HG03469 (cell line): ENCODE measurements around the gene S1PR4.
"Not testable (repeated sequence)": the region's sequence is repeated elsewhere in the genome, so short reads cannot be mapped to it uniquely, and the experiment has no call there.

Experiments used
- ATAC-seq: cut with Tn5 transposase; IDR thresholded peaks from one replicate; pipeline ENCODE4 v1.9.1; 2021; ENCODE audit warnings: mild to moderate bottlenecking, moderate library complexity, moderate number of reproducible peaks; ENCODE audit not compliant: unreplicated experiment

The S1PR4 gene

DNA sequence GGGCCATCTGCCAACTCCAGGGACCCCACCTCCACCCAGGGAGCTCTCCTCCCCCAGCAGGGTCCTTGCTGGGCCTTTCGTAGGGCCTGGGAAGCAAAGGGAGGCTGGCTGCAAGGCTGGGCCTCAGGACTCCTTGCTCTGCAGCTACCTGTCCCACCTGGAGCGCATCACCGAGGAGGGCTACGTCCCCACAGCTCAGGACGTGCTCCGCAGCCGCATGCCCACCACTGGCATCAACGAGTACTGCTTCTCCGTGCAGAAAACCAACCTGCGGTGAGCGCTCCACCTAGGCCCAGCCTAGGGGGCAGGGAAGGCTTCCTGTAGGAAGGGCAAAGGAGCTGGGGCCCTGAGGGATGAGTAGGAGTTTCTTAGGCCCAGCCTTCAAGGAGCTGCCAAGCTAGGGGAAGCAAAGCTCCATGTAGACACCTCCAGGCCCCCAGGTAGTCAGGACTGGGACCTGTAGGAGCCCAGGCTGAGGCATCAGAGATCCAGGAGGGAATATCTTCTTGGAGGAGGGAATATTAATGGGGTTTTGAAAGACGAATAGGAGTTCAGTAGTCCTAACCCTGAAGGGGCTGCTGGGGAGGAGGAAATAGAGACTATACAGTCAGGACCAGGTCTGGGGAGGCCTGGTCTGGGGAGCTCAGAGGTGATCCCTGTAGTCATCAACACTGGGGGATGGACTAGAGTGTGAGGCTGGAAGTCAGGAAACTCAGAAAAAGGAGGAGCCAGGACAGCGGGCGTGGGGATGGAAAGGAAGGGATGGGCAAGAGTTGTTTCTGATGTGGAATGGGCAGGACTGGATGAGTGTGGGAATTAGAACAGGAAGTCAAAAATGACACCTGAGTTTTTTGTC lies 26.8 kb upstream of the S1PR4 start:
- ATAC-seq: no peak

DNA sequence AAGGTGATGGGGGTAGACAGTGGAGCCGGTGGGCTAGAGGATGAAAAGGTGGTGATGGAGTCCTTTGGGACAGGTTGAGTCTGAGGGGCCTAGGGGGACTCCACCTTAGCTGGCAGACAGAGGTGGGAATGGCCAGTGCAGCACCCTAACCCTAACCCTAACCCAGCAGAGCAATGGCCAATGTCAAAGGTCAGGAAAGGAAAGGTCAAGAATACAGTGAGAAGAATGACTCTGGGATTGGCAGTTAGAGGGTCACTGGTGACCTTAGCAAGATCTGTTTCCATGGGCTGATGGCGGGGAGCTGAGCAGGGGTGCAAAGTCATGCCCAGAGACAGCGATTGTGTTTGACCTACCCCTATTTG lies 26.2 kb upstream of the S1PR4 start:
- no peak for ATAC-seq

GRCh38 chr19:3153286-3154230 lies 25.0 kb upstream of the S1PR4 start:
- ATAC-seq: no peak

DNA sequence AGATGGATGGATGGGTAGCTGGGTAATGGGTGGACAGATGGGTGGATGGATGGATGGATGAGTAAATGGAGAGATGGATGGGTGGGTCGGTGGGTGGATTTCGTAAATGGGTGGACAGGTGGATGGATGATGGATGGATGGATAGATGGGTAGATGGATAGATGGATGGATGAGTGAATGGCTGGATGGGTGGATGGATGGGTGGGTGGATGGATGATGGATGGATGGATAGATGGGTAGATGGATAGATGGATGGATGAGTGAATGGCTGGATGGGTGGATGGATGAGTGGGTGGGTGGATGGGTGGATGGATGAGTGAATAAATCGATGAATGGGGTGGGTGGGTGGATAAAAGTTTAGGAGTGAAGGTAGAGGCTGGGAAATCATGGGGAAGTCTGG lies 24.1 kb upstream of the S1PR4 start:
- not testable (repeated sequence) for ATAC-seq

GRCh38 chr19:3154957-3155736 lies 23.4 kb upstream of the S1PR4 start:
- ATAC-seq: no peak

DNA sequence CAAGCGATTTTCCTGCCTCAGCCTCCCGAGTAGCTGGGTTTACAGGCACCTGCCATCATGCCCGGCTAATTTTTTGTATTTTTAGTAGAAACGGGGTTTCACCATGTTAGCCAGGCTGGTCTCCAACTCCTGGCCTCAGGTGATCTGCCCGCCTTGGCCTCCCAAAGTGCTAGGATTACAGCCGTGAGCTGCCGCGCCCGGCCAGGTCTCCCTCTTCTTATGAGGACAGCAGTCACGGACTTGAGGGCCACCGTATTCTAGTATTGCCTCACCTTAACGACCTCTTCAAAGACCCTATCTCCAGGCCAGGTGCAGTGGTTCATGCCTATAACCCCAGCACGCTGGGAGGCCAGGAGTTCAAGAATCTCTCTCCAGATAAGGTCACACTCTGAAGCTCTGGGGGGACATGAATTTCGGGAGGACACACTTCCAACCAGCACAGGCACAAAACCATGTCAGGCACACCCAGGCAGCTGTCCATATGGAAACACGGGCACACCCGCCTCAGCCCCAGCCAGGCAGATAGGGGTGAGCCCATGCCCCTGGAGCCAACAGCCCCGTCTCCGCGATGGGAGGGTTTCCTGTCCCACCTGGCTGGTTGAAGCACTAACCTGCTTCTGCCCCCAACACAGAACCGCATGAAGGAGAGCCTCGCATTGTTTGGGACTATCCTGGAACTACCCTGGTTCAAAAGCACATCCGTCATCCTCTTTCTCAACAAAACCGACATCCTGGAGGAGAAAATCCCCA lies 21.3 kb upstream of the S1PR4 start:
- ATAC-seq: no peak

DNA sequence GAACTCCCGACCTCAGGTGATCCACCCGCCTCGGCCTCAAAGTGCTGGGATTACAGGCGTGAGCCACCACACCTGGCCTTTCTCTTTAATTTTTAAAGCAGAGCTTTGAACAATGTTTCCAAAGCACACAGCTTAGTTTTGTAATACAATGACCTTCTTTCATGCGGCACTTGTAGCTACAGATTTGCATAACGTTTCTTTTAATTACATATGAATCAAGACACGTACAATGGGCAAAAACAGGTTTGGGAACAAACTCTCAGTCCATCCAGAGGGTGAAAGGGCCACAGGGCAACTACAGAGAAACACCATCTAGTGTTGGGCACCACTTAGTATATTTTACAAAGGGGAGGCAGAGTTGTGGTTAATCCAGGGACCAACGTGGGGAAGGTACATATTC lies 19.0 kb upstream of the S1PR4 start:
- ATAC-seq: no peak

DNA sequence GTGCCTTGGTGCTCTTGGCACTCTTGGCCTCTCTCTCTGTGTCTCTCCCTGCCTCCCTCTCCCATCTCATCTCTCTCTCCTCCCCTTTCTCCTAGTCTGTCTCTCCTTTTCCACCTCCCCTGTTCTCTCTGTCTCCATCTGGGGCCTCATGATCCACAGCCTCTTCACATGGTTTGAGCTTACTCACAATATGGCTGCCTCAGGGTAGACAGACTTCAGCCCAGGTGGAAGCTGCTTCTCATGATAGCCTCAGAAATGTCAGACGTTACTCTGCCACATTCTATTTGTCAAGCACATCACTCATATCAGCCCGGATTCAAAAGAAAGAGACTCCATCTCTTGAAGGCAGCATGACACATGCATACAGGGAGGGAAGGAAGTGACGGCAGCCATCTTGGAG lies 18.4 kb upstream of the S1PR4 start:
- no peak for ATAC-seq

- no peak for ATAC-seq
These were observed 17.1 kb upstream of the S1PR4 start for GRCh38 chr19:3161453-3161852.

DNA sequence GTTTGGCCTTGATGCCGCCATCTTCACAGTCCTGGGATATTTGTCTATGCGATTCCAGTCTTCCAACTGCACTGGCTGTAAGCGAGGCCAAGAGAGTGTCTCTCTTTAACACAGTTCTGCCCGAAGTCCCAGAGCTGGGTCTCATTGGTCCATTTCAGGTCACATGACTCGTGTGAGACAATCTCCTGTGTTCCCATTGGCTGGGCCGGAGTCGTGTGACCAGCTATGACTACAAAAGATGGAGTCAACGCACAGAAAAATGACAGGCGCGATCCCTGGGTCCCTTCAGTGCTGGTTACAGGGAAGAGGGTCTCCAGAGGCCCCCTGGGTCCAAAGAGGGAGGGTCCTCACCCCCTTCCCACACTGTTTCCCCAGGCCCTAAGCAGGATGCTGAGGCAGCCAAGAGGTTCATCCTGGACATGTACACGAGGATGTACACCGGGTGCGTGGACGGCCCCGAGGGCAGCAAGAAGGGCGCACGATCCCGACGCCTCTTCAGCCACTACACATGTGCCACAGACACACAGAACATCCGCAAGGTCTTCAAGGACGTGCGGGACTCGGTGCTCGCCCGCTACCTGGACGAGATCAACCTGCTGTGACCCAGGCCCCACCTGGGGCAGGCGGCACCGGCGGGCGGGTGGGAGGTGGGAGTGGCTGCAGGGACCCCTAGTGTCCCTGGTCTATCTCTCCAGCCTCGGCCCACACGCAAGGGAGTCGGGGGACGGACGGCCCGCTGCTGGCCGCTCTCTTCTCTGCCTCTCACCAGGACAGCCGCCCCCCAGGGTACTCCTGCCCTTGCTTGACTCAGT lies 15.9 kb upstream of the S1PR4 start:
- no peak for ATAC-seq

DNA sequence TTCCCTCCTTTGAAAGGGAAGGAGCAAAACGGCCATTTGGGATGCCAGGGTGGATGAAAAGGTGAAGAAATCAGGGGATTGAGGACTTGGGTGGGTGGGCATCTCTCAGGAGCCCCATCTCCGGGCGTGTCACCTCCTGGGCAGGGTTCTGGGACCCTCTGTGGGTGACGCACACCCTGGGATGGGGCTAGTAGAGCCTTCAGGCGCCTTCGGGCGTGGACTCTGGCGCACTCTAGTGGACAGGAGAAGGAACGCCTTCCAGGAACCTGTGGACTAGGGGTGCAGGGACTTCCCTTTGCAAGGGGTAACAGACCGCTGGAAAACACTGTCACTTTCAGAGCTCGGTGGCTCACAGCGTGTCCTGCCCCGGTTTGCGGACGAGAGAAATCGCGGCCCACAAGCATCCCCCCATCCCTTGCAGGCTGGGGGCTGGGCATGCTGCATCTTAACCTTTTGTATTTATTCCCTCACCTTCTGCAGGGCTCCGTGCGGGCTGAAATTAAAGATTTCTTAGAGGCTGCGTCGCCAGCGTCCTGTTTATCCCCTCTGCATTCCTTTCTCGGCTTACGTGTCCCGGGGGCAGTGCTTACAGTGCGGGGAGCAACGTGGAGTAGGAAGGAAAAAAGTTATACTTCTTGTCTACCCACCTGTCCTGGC lies 15.2 kb upstream of the S1PR4 start:
- ATAC-seq: no peak

DNA sequence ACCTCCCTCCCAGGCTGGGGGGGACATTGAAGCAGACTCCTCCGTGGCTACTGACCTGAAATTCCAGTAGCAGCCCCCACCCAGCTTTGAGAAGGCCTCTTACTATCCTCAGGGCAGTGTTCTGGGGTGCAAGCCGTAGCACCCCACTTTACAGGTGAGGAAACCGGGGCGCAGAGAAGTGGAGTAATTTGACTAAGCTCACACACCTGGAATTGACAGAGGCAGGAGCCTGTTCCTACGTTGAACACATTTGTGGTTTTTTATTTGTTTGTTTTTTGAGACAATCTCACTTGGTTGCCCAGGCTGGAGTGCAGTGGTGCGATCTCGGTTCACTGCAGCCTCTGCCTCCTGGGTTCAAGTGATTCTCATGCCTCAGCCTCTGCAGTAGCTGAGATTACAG lies 14.6 kb upstream of the S1PR4 start:
- ATAC-seq: no peak

DNA sequence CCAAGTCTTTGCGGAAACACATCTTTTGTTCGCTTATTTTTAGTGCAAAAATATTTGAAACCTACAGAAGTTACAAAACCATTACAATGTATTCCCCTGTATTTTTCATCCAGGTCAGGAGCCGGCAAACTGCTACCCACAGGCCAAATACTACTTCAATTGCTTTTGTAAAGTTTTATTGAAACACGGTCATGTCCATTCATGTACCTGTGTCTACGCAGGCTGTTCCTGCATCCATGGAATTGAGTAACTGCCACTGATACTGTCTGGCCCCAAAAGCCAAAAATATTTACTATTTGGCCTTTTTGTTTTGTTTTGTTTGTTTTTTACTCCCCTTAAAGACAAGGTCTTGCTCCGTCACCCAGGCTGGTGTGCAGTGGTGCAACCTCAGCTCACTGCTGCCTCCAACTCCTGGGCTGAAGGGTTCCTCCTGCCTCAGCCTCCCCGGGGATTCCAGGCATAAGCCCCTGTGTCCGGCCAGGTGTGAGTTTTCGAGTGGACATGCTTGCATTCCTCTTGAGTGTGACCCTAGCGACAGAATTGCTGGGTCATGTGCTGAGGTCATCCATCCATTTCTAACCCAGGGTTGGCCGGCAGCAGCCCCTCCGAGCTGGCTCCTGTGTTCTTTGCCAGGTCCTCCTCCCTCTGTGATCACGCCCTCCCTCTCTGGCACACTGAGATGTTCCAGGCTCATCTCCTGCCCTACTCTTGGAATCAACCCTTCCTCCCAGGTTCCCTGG lies 10.9 kb upstream of the S1PR4 start:
- no peak for ATAC-seq

DNA sequence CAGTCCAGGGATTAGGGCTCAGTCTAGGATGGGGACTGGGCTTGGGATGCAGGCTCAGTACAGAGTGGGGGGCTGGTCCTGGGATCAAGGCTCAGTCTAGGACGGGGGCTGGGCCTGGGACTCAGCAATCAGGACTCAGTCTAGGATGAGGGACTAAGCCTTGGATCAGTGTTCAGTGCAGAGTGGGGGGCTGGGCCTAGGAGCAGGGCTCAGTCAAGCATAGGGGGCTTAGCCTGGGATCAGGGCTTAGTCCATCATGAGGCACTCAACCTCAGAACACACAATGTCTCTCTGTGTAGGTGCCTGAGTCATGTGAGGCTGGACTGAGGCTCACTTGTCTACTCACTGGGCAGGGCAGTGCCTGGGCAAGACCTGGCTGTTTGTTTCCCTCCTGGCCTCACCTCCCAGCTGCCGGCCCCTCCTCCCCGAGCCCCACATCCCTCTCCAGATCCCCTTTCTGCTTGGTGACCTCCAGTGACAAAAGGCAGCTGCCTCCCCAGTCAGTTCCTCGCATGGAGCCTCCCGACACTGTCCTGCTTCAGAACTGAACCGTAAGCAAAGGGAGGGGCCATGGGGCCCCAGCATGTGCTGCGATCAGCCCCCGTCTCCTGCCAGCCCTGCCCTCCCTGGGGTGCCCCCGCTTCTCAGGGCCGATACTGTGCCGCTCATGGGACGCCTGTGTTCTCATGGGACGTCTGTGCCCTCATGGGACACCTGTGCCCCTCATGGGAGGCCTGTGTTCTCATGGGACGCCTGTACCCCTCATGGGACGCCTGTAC lies 6.5 kb upstream of the S1PR4 start:
- no peak for ATAC-seq

- ATAC-seq: not testable (repeated sequence)
These were observed 5.9 kb upstream of the S1PR4 start for GRCh38 chr19:3172673-3173000.

DNA sequence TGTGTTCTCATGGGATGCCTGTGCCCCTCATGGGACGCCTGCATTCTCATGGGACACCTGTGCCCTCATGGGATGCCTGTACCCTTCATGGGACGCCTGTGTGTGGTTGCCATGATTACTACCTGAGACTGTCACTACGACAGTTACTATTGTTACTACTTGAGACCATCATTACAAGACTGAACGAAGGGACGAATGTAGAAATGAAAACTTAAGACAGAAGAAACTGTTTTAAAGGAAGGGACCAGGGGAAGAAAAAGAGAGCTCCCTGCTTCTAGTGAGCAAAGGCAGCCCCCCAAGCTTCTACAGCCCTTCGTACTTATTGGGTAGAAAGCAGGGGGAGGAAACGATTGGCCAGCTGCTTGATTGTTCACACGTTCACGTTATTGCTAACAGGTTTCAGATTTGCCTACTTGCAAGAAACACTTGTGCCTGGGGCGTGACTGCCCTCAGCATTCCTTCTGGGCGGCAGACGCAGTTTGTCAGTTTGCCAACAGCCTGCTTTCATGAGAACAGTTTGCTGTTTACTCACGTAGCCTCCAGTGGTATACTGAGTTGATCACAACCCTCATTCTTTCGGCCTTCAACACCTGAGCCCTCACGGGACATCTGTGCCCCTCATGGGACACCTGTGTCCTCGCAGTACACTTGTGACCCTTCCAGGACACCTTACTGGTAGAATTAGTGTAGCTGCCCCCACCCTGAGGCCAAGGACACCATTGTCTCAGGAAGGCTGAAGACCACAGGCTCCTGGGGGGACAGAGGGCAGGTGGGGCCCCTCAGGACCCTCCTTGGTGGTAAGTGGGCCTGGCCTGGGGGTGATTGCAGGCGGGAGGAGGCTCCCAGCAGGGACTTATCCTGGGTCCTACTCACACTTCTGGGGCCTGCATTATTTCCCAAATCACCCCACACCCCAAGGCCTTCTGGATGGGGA lies 2.5 kb upstream of the S1PR4 start:
- ATAC-seq: no peak
